Measurements from ENCODE around the gene COL13A1. TPM values are rescaled to one million over a fixed set of nuclear protein-coding genes. Genes with fewer than 3 reads are reported as not detected.
A peak's percentile ranks its signal among the peaks of the same experiment; 100 is the strongest.

COL13A1 gene
- polyA plus RNA-seq, 1 donor: 9.6 TPM

DNA sequence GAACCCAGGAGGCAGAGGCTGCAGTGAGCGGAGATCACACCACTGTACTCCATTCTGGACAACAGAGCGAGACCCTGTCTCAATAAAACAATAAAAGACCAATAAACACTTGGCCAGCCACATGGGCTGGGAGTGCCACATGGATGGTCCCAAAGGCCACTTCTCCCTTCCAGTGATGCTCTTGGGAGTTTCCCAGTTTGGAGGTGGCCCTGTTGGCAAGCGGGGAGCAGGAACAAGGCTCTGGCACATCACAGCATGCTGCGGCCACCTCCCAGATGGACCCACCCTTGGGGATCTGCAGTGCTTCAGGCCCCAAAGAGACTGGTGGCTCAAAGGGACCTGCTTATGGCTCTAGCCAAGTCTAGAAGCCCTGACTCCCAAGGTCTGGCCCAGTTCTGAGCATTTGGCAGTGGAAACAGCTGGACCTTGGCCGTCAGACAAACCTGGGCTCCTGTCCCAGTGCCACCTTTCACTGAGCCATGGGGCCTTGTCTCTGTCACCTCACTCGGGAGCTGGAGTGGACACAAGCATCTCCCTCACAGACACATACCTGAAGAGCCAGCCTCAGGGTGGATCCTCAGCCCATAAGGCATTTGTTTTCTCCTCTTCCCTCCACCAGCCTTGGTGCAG is 91.7 kb downstream of the COL13A1 start:
- H3K4me1 ChIP-seq (ENCODE audit: control insufficient read depth, insufficient read depth, low read length): peaks cover 40% of the 10 kb centered on the region
- no peak overlapping the region for H3K4me3 ChIP-seq (ENCODE audit: low read length)
- WGBS (ENCODE audit: insufficient coverage, low lambda C conversion rate): no CpG with 5 or more reads among the region's 6 CpGs
- DNase-seq: peak in 1 of 2 donors; percentile 33
- H3K9me3 ChIP-seq (ENCODE audit: control insufficient read depth, low read depth, low read length): no peaks in the 10 kb centered on the region
- H3K36me3 ChIP-seq (ENCODE audit: control insufficient read depth, insufficient read depth, low read length): no peaks in the 10 kb centered on the region
- H3K27ac ChIP-seq (ENCODE audit: low read length): no peak overlapping the region
- no peaks in the 10 kb centered on the region for H3K27me3 ChIP-seq (ENCODE audit: control insufficient read depth, insufficient read depth, low read length)

DNA sequence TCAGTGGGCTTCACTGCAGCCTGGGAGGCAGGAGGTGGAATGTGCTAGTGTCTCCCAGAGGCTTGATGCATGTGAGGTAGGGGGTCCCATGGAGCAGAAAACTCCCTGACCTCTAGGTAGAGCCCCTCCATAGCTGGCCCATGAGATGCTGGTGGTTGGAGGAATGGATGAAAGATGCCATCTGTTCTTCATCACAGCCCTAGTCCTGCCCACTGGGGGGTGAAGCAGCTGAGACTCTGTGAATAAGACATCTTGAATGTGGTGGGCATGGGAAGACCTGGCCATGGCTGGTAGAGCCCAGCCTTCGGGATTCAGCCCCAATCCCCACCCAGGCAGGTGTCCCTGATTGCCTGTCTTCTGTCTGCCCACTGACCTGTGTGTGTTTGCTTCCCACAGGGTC is 92.5 kb downstream of the COL13A1 start:
- Histone ChIP-seq H3K4me1 (ENCODE audit: control insufficient read depth, insufficient read depth, low read length) (peaks cover 40% of the 10 kb centered on the region), H3K27ac (ENCODE audit: low read length) (no peak overlapping the region), H3K36me3 (ENCODE audit: control insufficient read depth, insufficient read depth, low read length) (no peaks in the 10 kb centered on the region), H3K27me3 (ENCODE audit: control insufficient read depth, insufficient read depth, low read length) (no peaks in the 10 kb centered on the region), H3K9me3 (ENCODE audit: control insufficient read depth, low read depth, low read length) (no peaks in the 10 kb centered on the region), H3K4me3 (ENCODE audit: low read length) (no peak overlapping the region)
- WGBS (ENCODE audit: insufficient coverage, low lambda C conversion rate): no CpG with 5 or more reads among the region's 1 CpG
- DNase-seq: no peak

DNA sequence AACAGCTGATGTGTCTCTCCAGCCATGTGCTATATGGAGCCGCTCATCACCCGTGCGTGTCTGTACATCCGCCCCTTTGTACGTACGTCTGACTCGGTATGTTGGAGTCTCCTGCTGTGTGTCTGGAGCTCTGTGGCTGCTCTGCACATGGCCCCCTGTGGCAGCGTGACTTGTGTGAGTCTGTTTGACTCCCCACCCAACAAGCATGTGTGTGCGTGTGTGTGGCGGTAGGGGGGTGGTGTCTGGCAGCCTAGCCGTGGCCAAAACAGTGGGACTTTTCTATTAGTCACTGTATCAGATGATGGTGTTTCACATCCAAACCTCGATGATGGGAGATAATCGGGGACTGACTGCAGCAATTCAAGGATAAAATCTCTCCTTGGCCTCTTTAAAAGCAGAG is 94.1 kb downstream of the COL13A1 start:
- H3K4me1 ChIP-seq (ENCODE audit: control insufficient read depth, insufficient read depth, low read length): peaks cover 40% of the 10 kb centered on the region
- H3K27me3 ChIP-seq (ENCODE audit: control insufficient read depth, insufficient read depth, low read length): no peaks in the 10 kb centered on the region
- no peak overlapping the region for H3K27ac ChIP-seq (ENCODE audit: low read length)
- WGBS (ENCODE audit: insufficient coverage, low lambda C conversion rate): no CpG with 5 or more reads among the region's 13 CpGs
- DNase-seq: peak in 1 of 2 donors; percentile 11
- no peaks in the 10 kb centered on the region for H3K9me3 ChIP-seq (ENCODE audit: control insufficient read depth, low read depth, low read length)
- no peak overlapping the region for H3K4me3 ChIP-seq (ENCODE audit: low read length)
- no peaks in the 10 kb centered on the region for H3K36me3 ChIP-seq (ENCODE audit: control insufficient read depth, insufficient read depth, low read length)

DNA sequence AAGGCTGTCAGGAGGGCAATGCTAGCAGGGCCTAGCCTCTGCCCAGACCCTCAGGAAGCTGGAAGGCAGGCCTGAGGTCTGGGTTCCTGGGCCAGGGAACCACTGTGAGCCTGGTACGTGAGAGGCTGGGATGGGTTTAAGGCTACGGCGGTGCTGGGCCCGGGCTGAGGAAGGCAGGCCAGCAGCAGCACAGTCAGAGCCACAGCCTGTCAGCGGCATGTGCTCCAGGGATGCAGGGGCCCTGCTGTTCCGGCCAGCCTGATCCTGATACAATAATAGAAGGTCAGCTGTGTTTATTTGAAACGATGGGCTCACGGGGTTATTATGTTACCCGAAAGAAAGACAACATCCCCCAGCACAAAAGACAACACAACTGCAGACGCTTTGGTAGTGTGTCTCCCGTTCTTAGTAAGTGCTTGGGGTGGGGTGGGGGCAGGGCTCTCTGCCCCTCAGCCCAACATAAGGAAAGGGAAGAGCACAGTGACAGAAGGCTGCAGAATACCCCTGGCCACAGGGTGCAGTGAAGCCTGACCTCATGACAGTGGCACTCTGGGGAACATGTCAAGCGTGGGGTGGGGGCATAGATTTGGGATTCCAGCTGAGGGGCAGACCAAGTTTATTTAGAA is 95.0 kb downstream of the COL13A1 start:
- no peaks in the 10 kb centered on the region for H3K36me3 ChIP-seq (ENCODE audit: control insufficient read depth, insufficient read depth, low read length)
- no peak overlapping the region for H3K27ac ChIP-seq (ENCODE audit: low read length)
- no peaks in the 10 kb centered on the region for H3K9me3 ChIP-seq (ENCODE audit: control insufficient read depth, low read depth, low read length)
- WGBS (ENCODE audit: insufficient coverage, low lambda C conversion rate): no CpG with 5 or more reads among the region's 12 CpGs
- H3K4me3 ChIP-seq (ENCODE audit: low read length): no peak overlapping the region
- no peak for DNase-seq
- no peaks in the 10 kb centered on the region for H3K27me3 ChIP-seq (ENCODE audit: control insufficient read depth, insufficient read depth, low read length)
- H3K4me1 ChIP-seq (ENCODE audit: control insufficient read depth, insufficient read depth, low read length): peaks cover 42% of the 10 kb centered on the region

GRCh38 chr10:69897432-69897831 is 95.7 kb downstream of the COL13A1 start:
- no peak overlapping the region for H3K4me3 ChIP-seq (ENCODE audit: low read length)
- H3K4me1 ChIP-seq (ENCODE audit: control insufficient read depth, insufficient read depth, low read length): peaks cover 47% of the 10 kb centered on the region
- H3K36me3 ChIP-seq (ENCODE audit: control insufficient read depth, insufficient read depth, low read length): no peaks in the 10 kb centered on the region
- H3K27ac ChIP-seq (ENCODE audit: low read length): no peak overlapping the region
- DNase-seq: no peak
- 100% methylated on average over 1 of the region's 9 CpGs for WGBS (ENCODE audit: insufficient coverage, low lambda C conversion rate)
- no peaks in the 10 kb centered on the region for H3K27me3 ChIP-seq (ENCODE audit: control insufficient read depth, insufficient read depth, low read length)
- no peaks in the 10 kb centered on the region for H3K9me3 ChIP-seq (ENCODE audit: control insufficient read depth, low read depth, low read length)

- Histone ChIP-seq H3K4me1 (ENCODE audit: control insufficient read depth, insufficient read depth, low read length) (peaks cover 47% of the 10 kb centered on the region), H3K27me3 (ENCODE audit: control insufficient read depth, insufficient read depth, low read length) (no peaks in the 10 kb centered on the region), H3K36me3 (ENCODE audit: control insufficient read depth, insufficient read depth, low read length) (no peaks in the 10 kb centered on the region), H3K9me3 (ENCODE audit: control insufficient read depth, low read depth, low read length) (no peaks in the 10 kb centered on the region), H3K27ac (ENCODE audit: low read length) (peak overlapping the region; percentile 12), H3K4me3 (ENCODE audit: low read length) (no peak overlapping the region)
- DNase-seq: no peak
- no CpG with 5 or more reads among the region's 10 CpGs for WGBS (ENCODE audit: insufficient coverage, low lambda C conversion rate)
These were observed 96.3 kb downstream of the COL13A1 start for GRCh38 chr10:69897999-69898398.

DNA sequence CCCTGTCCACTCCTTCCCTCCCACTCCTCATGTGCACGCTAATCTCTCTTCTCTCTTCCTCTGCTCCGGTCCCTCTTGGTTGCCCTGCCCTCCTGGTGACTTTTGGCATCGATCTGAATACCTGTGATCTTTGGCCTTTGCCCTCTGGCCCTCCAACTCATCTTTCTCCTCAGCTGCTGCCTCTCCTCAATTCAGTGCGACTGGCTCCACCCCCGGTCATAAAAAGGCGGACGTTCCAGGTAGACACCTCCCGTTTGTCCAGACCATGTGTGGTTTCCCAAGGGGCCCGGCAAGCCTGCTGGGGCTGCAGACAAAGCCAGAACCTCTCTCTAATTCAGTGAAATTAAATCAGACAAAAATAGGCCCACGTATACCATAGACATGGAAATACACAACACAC is 96.8 kb downstream of the COL13A1 start:
- no peak overlapping the region for H3K4me3 ChIP-seq (ENCODE audit: low read length)
- 20% methylated on average over 1 of the region's 10 CpGs for WGBS (ENCODE audit: insufficient coverage, low lambda C conversion rate)
- peaks cover 47% of the 10 kb centered on the region for H3K4me1 ChIP-seq (ENCODE audit: control insufficient read depth, insufficient read depth, low read length)
- DNase-seq: peak; percentile 74 to 86
- no peaks in the 10 kb centered on the region for H3K36me3 ChIP-seq (ENCODE audit: control insufficient read depth, insufficient read depth, low read length)
- peak overlapping the region; percentile 60 for H3K27ac ChIP-seq (ENCODE audit: low read length)
- no peaks in the 10 kb centered on the region for H3K27me3 ChIP-seq (ENCODE audit: control insufficient read depth, insufficient read depth, low read length)
- no peaks in the 10 kb centered on the region for H3K9me3 ChIP-seq (ENCODE audit: control insufficient read depth, low read depth, low read length)

GRCh38 chr10:69898941-69899340 is 97.2 kb downstream of the COL13A1 start:
- no peaks in the 10 kb centered on the region for H3K27me3 ChIP-seq (ENCODE audit: control insufficient read depth, insufficient read depth, low read length)
- no peaks in the 10 kb centered on the region for H3K9me3 ChIP-seq (ENCODE audit: control insufficient read depth, low read depth, low read length)
- H3K36me3 ChIP-seq (ENCODE audit: control insufficient read depth, insufficient read depth, low read length): no peaks in the 10 kb centered on the region
- WGBS (ENCODE audit: insufficient coverage, low lambda C conversion rate): no CpG with 5 or more reads among the region's 2 CpGs
- H3K27ac ChIP-seq (ENCODE audit: low read length): peak overlapping the region; percentile 60
- DNase-seq: no peak
- no peak overlapping the region for H3K4me3 ChIP-seq (ENCODE audit: low read length)
- peaks cover 47% of the 10 kb centered on the region for H3K4me1 ChIP-seq (ENCODE audit: control insufficient read depth, insufficient read depth, low read length)

DNA sequence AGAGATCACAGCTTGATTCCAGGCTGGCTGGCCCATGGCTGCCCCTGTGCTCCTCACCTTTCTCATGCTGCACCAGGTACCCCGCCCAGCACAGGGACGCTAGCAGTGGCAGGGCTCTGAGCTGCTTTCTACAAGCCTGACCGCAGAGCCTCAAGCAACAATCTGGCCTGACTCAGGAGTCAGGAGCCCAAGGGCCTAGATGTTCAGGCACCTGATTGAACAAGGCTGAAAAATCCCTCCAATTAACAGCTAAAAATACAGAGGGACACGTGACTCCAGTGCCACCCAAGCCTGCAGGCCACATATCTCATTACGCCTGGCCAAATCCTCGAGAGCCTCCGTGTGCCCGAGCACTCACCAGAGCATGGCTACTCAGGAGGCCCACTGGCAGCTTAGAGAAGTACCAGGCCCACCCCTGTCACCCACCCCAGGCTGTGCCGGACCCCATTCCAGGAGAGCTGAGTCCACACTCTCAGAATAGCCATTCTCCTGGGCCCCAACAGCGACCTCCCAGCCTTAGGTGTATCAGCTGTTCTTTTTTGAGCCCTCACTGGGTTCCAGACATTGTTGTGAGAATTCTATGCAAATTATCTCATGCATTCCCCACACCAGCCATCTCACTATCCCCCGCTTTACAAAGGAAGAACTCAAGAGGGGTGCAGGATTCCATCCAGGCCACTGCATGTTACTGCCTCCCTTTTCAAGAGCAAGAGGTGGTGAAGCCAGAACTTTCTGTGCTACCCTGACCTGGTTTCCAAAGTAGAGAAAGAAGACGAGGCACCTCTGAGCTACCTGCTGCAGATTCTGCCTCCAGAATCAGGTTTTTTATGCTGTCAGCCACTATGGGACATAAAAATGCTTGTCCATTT is 98.3 kb downstream of the COL13A1 start:
- no peak for DNase-seq
- H3K4me1 ChIP-seq (ENCODE audit: control insufficient read depth, insufficient read depth, low read length): peaks cover 56% of the 10 kb centered on the region
- peak overlapping the region; percentile 60 for H3K27ac ChIP-seq (ENCODE audit: low read length)
- no peaks in the 10 kb centered on the region for H3K27me3 ChIP-seq (ENCODE audit: control insufficient read depth, insufficient read depth, low read length)
- H3K9me3 ChIP-seq (ENCODE audit: control insufficient read depth, low read depth, low read length): no peaks in the 10 kb centered on the region
- no CpG with 5 or more reads among the region's 12 CpGs for WGBS (ENCODE audit: insufficient coverage, low lambda C conversion rate)
- no peak overlapping the region for H3K4me3 ChIP-seq (ENCODE audit: low read length)
- no peaks in the 10 kb centered on the region for H3K36me3 ChIP-seq (ENCODE audit: control insufficient read depth, insufficient read depth, low read length)

DNA sequence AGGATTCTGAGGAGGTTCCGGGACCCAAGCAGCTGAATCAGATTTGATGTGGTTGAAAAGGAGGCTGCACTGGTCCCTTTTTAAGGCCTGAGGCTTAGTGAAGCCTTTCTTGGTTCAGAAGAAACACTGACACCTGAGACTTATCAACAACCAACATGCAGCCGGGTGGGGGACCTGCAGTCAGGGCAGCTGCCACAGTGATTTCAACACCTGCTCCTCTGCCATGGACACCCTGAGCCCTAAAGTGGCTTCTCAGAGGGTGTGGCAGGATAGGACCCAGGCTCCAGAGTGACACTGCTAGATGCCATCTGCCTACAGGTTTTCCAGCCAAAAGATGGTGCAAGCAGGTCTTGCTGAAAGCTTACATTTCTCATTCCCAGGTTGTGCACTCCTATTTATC is 99.3 kb downstream of the COL13A1 start:
- Histone ChIP-seq H3K27ac (ENCODE audit: low read length) (peak overlapping the region; percentile 75), H3K9me3 (ENCODE audit: control insufficient read depth, low read depth, low read length) (no peaks in the 10 kb centered on the region), H3K4me3 (ENCODE audit: low read length) (no peak overlapping the region), H3K27me3 (ENCODE audit: control insufficient read depth, insufficient read depth, low read length) (no peaks in the 10 kb centered on the region), H3K4me1 (ENCODE audit: control insufficient read depth, insufficient read depth, low read length) (peaks cover 59% of the 10 kb centered on the region), H3K36me3 (ENCODE audit: control insufficient read depth, insufficient read depth, low read length) (no peaks in the 10 kb centered on the region)
- DNase-seq: peak in 1 of 2 donors; percentile 31
- no CpG with 5 or more reads among the region's 2 CpGs for WGBS (ENCODE audit: insufficient coverage, low lambda C conversion rate)

Measured in large intestine (tissue), 3 donors.